Activated T-cell treated with anti-CD3 and anti-CD28 coated beads, Interleukin-2, amount 50 U/mL, for 72 hours (primary cell): ENCODE results near the gene PLCB3. TPM values are rescaled to one million over a fixed set of nuclear protein-coding genes. Genes with fewer than 3 reads are reported as not detected.

Experiments
- ATAC-seq, 2 donors: fragments of 150-1000 bp; cut with Tn5 transposase; replicated peaks in 1 of 2; 2 replicates each; pipeline ENCODE4 v1.10.0; 2021; ENCODE audit warnings: moderate library complexity in 2 of 2, mild to moderate bottlenecking in 1 of 2
- DNase-seq, 2 donors: peaks; one replicate each; pipeline ENCODE4 v3.0.0; 2021 to 2022; ENCODE audit warnings: mixed read lengths in 1 of 2
- H3K27ac Mint-ChIP-seq: one replicate; pipeline ENCODE4 v1.8.0; 2022; ENCODE audit warnings: mild to moderate bottlenecking, moderate library complexity, mixed read lengths
- H3K27me3 Mint-ChIP-seq: one replicate; pipeline ENCODE4 v1.8.0; 2022; ENCODE audit warnings: low read depth, mixed read lengths
- H3K36me3 Mint-ChIP-seq, 2 donors: one replicate each; pipeline ENCODE4 v1.8.0; 2022; ENCODE audit warnings: mixed read lengths in 2 of 2, mild to moderate bottlenecking in 1 of 2; ENCODE audit not compliant: insufficient read depth in 2 of 2
- H3K4me1 Mint-ChIP-seq: one replicate; pipeline ENCODE4 v1.8.0; 2022; ENCODE audit warnings: low read depth, mixed read lengths
- H3K4me3 Mint-ChIP-seq, 2 donors: one replicate each; pipeline ENCODE4 v1.8.0; 2022; ENCODE audit warnings: mild to moderate bottlenecking in 2 of 2, mixed read lengths in 2 of 2, moderate library complexity in 2 of 2
- H3K9me3 Mint-ChIP-seq, 2 donors: one replicate each; pipeline ENCODE4 v1.8.0; 2022; ENCODE audit warnings: mixed read lengths in 2 of 2
- total RNA-seq, 2 donors: library from RNA; stranded (reverse); gene quantifications; one replicate each; pipeline ENCODE4 v1.2.3, GENCODE V29; 2022

Gene PLCB3
- total RNA-seq, 2 donors from 2014 or later = 9.1 to 10.5 TPM

GRCh38 chr11:64252003-64252872 is 908 bp downstream of the PLCB3 start:
- Mint-ChIP-seq H3K4me3 (peak overlapping the region; percentile 95), H3K27me3 (no peaks in the 10 kb centered on the region), H3K9me3 (no peaks in the 10 kb centered on the region), H3K4me1 (peaks cover 32% of the 10 kb centered on the region), H3K27ac (peak overlapping the region; percentile 80), H3K36me3 (no peaks in the 10 kb centered on the region)
- DNase-seq (peak in 1 of 2 donors; percentile 22), ATAC-seq (no peak)

- no peaks in the 10 kb centered on the region for H3K27me3 Mint-ChIP-seq
- no peak overlapping the region for H3K27ac Mint-ChIP-seq
- ATAC-seq (no peak), DNase-seq (no peak)
- H3K9me3 Mint-ChIP-seq = no peaks in the 10 kb centered on the region
- H3K36me3 Mint-ChIP-seq = peaks cover 0 to 1% of the 10 kb centered on the region in 2 donors
- peak overlapping the region in 1 of 2 donors; percentile 95 for H3K4me3 Mint-ChIP-seq
- peaks cover 27% of the 10 kb centered on the region for H3K4me1 Mint-ChIP-seq
These were observed 1.7 kb downstream of the PLCB3 start for GRCh38 chr11:64253043-64253442.

GRCh38 chr11:64253481-64253880 is 2.2 kb downstream of the PLCB3 start:
- DNase-seq (no peak), ATAC-seq (no peak)
- peaks cover 0 to 1% of the 10 kb centered on the region in 2 donors for H3K36me3 Mint-ChIP-seq
- H3K4me1 Mint-ChIP-seq = peaks cover 25% of the 10 kb centered on the region
- no peaks in the 10 kb centered on the region for H3K9me3 Mint-ChIP-seq
- no peaks in the 10 kb centered on the region for H3K27me3 Mint-ChIP-seq
- no peak overlapping the region for H3K27ac Mint-ChIP-seq
- no peak overlapping the region for H3K4me3 Mint-ChIP-seq

GRCh38 chr11:64254326-64254725 is 3.0 kb downstream of the PLCB3 start:
- Mint-ChIP-seq H3K36me3 (peaks cover 0 to 1% of the 10 kb centered on the region in 2 donors), H3K27ac (no peak overlapping the region), H3K9me3 (no peaks in the 10 kb centered on the region), H3K4me1 (peaks cover 26% of the 10 kb centered on the region), H3K4me3 (no peak overlapping the region), H3K27me3 (no peaks in the 10 kb centered on the region)
- ATAC-seq (no peak), DNase-seq (no peak)

- Mint-ChIP-seq H3K4me1 (peaks cover 26% of the 10 kb centered on the region), H3K9me3 (no peaks in the 10 kb centered on the region), H3K4me3 (no peak overlapping the region), H3K36me3 (peaks cover 2 to 3% of the 10 kb centered on the region in 2 donors), H3K27ac (no peak overlapping the region), H3K27me3 (no peaks in the 10 kb centered on the region)
- DNase-seq (no peak), ATAC-seq (no peak)
These were observed 4.1 kb downstream of the PLCB3 start for GRCh38 chr11:64255135-64256128.

GRCh38 chr11:64256300-64256699 is 5.0 kb downstream of the PLCB3 start:
- no peaks in the 10 kb centered on the region for H3K27me3 Mint-ChIP-seq
- H3K4me3 Mint-ChIP-seq = no peak overlapping the region
- H3K9me3 Mint-ChIP-seq = no peaks in the 10 kb centered on the region
- ATAC-seq (no peak), DNase-seq (no peak)
- peaks cover 21% of the 10 kb centered on the region for H3K4me1 Mint-ChIP-seq
- H3K27ac Mint-ChIP-seq = no peak overlapping the region
- peaks cover 2 to 3% of the 10 kb centered on the region in 2 donors for H3K36me3 Mint-ChIP-seq

- H3K4me1 Mint-ChIP-seq = peaks cover 12% of the 10 kb centered on the region
- no peaks in the 10 kb centered on the region for H3K9me3 Mint-ChIP-seq
- ATAC-seq = no peak
- no peak for DNase-seq
- H3K27ac Mint-ChIP-seq = no peak overlapping the region
- no peak overlapping the region for H3K4me3 Mint-ChIP-seq
- H3K27me3 Mint-ChIP-seq = no peaks in the 10 kb centered on the region
- H3K36me3 Mint-ChIP-seq = peaks cover 2 to 3% of the 10 kb centered on the region in 2 donors
These were observed 7.0 kb downstream of the PLCB3 start for GRCh38 chr11:64258356-64258755.

GRCh38 chr11:64258946-64259532 is 7.7 kb downstream of the PLCB3 start:
- H3K4me3 Mint-ChIP-seq = no peak overlapping the region
- ATAC-seq = no peak
- peaks cover 12% of the 10 kb centered on the region for H3K4me1 Mint-ChIP-seq

GRCh38 chr11:64259533-64260067 is 8.3 kb downstream of the PLCB3 start:
- H3K27ac Mint-ChIP-seq = peak overlapping the region; percentile 27
- ATAC-seq = peak; percentile 25 to 37
- H3K27me3 Mint-ChIP-seq = no peaks in the 10 kb centered on the region
- no peaks in the 10 kb centered on the region for H3K9me3 Mint-ChIP-seq
- no peak overlapping the region for H3K4me3 Mint-ChIP-seq
- DNase-seq = no peak
- peaks cover 2 to 3% of the 10 kb centered on the region in 2 donors for H3K36me3 Mint-ChIP-seq
- H3K4me1 Mint-ChIP-seq = peaks cover 12% of the 10 kb centered on the region

More at GRCh38 chr11:64258946-64259532, 7.7 kb downstream of the PLCB3 start:
- DNase-seq = no peak
- Mint-ChIP-seq H3K36me3 (peaks cover 2 to 3% of the 10 kb centered on the region in 2 donors), H3K27ac (no peak overlapping the region), H3K9me3 (no peaks in the 10 kb centered on the region), H3K27me3 (no peaks in the 10 kb centered on the region)

GRCh38 chr11:64260147-64260708 is 8.9 kb downstream of the PLCB3 start:
- Mint-ChIP-seq H3K27me3 (no peaks in the 10 kb centered on the region), H3K27ac (peak overlapping the region; percentile 27), H3K36me3 (peaks cover 2 to 3% of the 10 kb centered on the region in 2 donors), H3K4me3 (no peak overlapping the region), H3K9me3 (no peaks in the 10 kb centered on the region), H3K4me1 (peaks cover 12% of the 10 kb centered on the region)
- DNase-seq = no peak
- no peak for ATAC-seq

- Mint-ChIP-seq H3K4me3 (no peak overlapping the region), H3K36me3 (peaks cover 2 to 3% of the 10 kb centered on the region in 2 donors), H3K4me1 (peaks cover 12% of the 10 kb centered on the region), H3K27me3 (no peaks in the 10 kb centered on the region), H3K9me3 (no peaks in the 10 kb centered on the region), H3K27ac (no peak overlapping the region)
- ATAC-seq = no peak
- DNase-seq = no peak
These were observed 10.3 kb downstream of the PLCB3 start for GRCh38 chr11:64261556-64262080.
